Rectal smooth muscle tissue (tissue), 1 donor: Measurements from ENCODE around the gene GGT5.
"Not testable (repeated sequence)": the region's sequence is repeated elsewhere in the genome, so short reads cannot be mapped to it uniquely, and the experiment has no call there.

Experiments
- H3K27ac ChIP-seq: one replicate; pipeline ENCODE4 v1.7.0; 2013; ENCODE audit warnings: low read depth, low read length, inconsistent platforms
- H3K27me3 ChIP-seq: one replicate; pipeline ENCODE4 v1.7.0; 2013; ENCODE audit warnings: low read length; ENCODE audit not compliant: control insufficient read depth, insufficient read depth
- H3K36me3 ChIP-seq: one replicate; pipeline ENCODE4 v1.7.0; 2013; ENCODE audit warnings: low read length; ENCODE audit not compliant: control insufficient read depth, insufficient read depth
- H3K4me1 ChIP-seq: one replicate; pipeline ENCODE4 v1.7.0; 2013; ENCODE audit warnings: low read length; ENCODE audit not compliant: control insufficient read depth, insufficient read depth
- H3K4me3 ChIP-seq: one replicate; pipeline ENCODE4 v1.7.0; 2013; ENCODE audit warnings: low read length
- H3K9ac ChIP-seq: one replicate; pipeline ENCODE4 v1.7.0; 2013; ENCODE audit warnings: low read length

Gene GGT5, protein sequence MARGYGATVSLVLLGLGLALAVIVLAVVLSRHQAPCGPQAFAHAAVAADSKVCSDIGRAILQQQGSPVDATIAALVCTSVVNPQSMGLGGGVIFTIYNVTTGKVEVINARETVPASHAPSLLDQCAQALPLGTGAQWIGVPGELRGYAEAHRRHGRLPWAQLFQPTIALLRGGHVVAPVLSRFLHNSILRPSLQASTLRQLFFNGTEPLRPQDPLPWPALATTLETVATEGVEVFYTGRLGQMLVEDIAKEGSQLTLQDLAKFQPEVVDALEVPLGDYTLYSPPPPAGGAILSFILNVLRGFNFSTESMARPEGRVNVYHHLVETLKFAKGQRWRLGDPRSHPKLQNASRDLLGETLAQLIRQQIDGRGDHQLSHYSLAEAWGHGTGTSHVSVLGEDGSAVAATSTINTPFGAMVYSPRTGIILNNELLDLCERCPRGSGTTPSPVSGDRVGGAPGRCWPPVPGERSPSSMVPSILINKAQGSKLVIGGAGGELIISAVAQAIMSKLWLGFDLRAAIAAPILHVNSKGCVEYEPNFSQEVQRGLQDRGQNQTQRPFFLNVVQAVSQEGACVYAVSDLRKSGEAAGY

DNA sequence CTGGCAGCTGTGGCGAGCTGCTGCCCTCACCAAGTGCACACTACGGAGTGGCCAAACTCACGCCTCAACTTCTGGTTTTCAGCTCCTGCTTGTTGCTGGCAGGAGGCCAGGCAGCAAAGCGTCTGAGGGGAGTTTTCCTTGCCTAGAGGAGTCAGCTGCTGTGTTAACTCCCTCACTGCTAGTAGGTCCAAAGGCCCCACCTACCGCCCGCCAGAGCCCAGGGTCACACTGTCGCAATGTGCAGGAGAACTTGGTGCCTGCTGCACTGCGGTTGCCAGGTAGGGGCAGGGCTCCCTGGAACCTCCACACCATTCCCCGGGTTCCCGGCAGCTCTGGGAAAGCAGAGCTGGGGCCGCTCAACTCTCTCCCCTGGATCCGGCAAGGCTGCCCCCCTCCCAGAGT lies at the start of gene GGT5:
TSS of gene GGT5 (minus strand) at position 53 of the 402 bp plus-strand sequence. CDS start 357 bp downstream, outside the sequence.
- not testable (repeated sequence) for H3K9ac ChIP-seq, H3K4me1 ChIP-seq, H3K36me3 ChIP-seq, H3K27me3 ChIP-seq
- Histone ChIP-seq H3K27ac (peak within 1 kb of the TSS; percentile 55), H3K4me3 (peak within 1 kb of the TSS; percentile 27)

DNA sequence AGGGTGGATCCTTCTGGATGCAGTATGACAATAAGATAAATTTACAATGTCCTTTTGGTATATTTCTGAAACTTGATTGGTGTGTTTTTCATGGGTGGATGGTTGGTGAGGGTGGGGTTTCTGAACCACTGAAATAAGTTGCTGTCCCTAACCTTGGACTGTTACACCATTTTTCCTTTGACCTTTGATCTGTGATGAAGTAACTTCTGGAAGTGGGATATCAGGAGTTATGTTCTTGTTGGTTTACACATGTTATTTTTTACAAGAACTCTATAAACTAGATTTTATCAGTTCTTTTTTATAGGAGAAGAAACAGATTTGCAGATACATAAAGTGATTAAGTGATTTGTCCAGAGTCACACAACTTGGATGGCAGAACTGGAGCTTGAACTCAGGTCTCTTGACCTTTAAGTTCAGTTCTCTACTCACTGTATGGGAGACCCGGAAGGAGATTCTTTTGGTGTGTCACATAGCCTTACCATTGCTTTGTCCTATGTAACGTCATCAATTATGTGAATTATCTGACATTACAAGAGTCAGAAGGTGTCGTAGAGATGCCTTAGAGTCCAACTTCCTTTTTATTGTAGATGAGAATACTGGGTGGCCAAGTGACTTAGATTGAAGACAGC lies 47.4 kb upstream of the GGT5 start:
- not testable (repeated sequence) for H3K4me3 ChIP-seq, H3K9ac ChIP-seq, H3K27me3 ChIP-seq, H3K27ac ChIP-seq, H3K36me3 ChIP-seq
- peaks cover 23% of the 10 kb centered on the region for H3K4me1 ChIP-seq

DNA sequence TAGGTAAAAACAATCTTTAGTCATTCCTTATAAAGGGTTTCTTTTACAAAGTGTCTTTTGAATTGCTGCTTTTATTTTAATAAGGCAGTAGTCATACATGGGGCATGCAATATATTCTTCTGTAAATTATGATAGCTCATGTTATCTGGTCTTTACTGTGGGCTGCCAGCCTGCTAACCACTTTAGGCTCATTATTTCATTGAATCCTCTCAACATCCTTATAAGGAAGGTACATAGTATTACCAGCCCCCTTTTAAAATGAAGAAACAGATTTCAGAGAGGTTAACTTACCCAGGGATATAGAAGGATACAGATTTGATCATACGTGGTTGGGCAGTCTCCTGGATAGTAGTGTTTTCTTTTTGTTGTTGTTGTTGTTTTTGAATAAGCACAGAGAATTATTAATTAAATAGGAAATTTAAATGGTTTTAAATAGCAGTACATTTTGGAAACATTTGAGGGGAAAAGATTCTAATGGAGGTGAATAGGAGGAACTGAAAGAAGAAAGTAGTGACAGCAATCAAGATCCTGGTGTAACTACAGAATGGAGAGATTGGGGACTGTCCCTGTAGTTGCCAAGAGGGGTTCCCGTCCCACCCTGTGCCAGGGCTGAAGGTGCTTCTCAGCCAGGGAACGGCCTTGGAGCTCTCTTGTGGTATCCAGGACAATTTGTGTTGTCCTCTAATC lies 46.8 kb upstream of the GGT5 start:
- H3K9ac ChIP-seq, result no peak overlapping the region

DNA sequence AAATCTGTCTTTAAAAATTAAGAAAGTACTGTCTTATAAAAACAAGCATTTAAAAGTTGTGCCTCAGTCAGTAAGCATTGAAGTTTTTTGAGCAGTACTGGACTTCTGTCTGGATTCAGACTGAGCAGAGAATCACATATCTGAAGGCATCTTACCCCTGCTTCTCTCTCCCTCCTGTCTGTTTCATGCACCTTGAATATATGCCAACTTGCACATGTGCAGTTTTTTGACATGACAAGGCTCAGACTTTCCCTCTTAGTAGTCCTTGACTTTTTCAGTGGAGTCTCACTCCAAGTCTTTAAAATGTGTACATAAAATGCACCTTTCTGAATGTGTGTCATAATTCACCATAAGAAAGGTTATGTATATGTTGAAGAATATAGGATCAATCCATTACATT lies 45.6 kb upstream of the GGT5 start:
- Histone ChIP-seq H3K27me3 (no peaks in the 10 kb centered on the region), H3K36me3 (no peaks in the 10 kb centered on the region), H3K27ac (peak overlapping the region; percentile 76), H3K4me1 (peaks cover 25% of the 10 kb centered on the region), H3K9ac (no peak overlapping the region), H3K4me3 (no peak overlapping the region)

More for the DNA sequence above, 46.8 kb upstream of the GGT5 start:
- Histone ChIP-seq H3K27ac (no peak overlapping the region), H3K27me3 (no peaks in the 10 kb centered on the region), H3K4me3 (no peak overlapping the region), H3K4me1 (peaks cover 23% of the 10 kb centered on the region), H3K36me3 (no peaks in the 10 kb centered on the region)

DNA sequence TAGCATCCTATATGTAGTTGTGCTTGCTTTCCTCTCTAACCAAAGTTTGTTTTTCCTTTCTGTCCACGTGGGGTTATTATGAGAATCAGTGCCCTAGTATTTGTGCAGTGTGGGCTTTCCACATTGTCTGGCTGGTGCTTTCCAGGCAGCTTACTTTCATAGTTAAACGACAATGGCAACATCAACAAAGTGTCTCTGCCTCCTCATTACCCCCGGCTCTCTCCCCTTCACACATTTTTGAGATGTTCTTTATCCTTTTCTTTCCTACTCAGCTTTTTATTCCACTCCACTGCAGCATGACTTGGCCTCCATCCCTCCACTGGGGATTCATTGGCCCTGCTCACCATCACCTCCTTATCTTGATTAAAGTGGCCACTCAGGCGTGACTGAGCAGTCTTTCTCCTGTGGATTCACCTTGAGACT lies 44.9 kb upstream of the GGT5 start:
- Histone ChIP-seq H3K9ac (no peak overlapping the region), H3K27ac (peak overlapping the region; percentile 76)

DNA sequence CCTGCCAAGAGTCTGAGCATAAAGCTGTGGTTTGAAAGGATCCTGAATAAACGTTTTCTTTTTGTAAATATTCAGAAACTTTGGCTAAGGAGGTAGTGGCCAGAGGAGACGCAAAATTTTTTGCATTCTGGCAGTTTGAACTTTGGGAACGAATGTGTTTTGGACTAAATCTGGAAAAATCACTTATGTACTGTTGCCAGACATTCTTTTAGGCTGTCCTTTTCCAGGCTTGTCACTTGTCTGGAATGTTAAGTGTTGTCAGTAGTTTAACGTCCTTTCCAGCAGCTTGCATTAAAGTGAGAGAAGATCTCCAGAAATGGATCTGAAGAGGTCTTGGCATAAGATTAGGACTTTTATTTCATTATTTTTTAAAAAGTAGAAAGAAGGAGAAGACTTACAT lies 44.2 kb upstream of the GGT5 start:
- Histone ChIP-seq H3K27ac (peak overlapping the region; percentile 76), H3K9ac (no peak overlapping the region), H3K36me3 (no peaks in the 10 kb centered on the region), H3K4me1 (peaks cover 27% of the 10 kb centered on the region), H3K4me3 (no peak overlapping the region), H3K27me3 (no peaks in the 10 kb centered on the region)

More for the DNA sequence above, 44.9 kb upstream of the GGT5 start:
- Histone ChIP-seq H3K4me3 (peak overlapping the region; percentile 19), H3K36me3 (no peaks in the 10 kb centered on the region), H3K4me1 (peaks cover 27% of the 10 kb centered on the region), H3K27me3 (no peaks in the 10 kb centered on the region)

DNA sequence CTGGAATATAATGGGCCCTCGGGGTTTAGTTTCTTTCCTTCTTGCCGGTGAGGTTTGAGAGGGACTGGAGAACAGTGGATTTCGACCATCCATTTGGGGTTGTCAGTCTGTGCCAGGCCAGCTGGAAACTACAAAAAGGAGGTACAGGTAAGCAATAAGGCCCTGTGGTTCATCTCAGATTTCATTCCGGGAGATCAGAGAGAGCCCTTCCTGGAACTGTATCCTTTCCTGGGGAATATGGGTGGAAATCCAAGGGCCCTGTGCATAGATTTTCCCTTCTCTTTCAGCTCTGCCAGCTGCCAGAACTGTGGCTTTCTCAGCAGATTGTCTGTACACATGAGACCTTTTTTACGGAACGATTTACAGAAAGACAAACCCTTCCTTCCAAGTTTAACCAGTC lies 42.9 kb upstream of the GGT5 start:
- H3K27me3 ChIP-seq, H3K36me3 ChIP-seq, H3K4me3 ChIP-seq, H3K27ac ChIP-seq, H3K9ac ChIP-seq: not testable (repeated sequence)
- peaks cover 27% of the 10 kb centered on the region for H3K4me1 ChIP-seq

DNA sequence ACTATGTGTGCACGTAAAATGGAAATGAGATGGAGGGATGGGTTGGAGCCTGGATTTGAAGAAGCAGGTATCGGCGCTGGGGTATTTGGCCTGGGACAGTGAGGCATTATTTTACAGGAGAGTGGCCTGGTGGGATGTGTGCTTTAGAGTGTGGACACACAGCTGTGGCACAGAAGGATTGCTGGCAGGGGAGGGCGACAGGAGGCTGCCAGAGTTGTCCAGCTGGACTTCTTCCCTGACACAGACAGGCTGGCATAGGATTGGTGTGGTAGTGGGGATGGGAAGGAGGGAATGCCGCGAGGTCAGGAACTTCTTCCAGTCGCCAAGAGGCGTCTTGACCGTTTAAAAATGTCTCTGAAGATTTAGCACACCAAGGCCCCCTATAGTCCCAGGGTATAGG lies 42.3 kb upstream of the GGT5 start:
- not testable (repeated sequence) for H3K36me3 ChIP-seq, H3K9ac ChIP-seq, H3K27me3 ChIP-seq, H3K4me3 ChIP-seq, H3K27ac ChIP-seq
- peaks cover 27% of the 10 kb centered on the region for H3K4me1 ChIP-seq

DNA sequence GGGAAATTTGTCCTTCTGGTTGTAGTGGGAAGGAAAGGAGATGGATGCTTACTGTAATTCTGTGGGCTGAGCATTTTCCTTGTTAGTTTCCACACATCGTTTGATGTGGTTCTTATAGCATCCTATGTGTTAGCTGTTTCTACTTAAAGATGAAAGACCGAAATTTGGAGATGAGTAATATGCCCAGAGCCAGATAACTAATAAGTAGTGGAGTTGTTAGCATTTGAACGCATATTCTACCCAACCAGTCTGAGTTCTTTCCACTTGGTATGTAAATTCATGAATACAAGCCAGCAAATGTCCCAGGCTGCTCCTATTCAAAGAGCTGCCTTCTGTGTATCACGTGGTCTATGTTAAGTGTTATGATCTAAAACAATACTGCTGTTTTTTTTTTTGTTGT lies 40.4 kb upstream of the GGT5 start:
- no peak overlapping the region for H3K27ac ChIP-seq
- no peak overlapping the region for H3K9ac ChIP-seq

DNA sequence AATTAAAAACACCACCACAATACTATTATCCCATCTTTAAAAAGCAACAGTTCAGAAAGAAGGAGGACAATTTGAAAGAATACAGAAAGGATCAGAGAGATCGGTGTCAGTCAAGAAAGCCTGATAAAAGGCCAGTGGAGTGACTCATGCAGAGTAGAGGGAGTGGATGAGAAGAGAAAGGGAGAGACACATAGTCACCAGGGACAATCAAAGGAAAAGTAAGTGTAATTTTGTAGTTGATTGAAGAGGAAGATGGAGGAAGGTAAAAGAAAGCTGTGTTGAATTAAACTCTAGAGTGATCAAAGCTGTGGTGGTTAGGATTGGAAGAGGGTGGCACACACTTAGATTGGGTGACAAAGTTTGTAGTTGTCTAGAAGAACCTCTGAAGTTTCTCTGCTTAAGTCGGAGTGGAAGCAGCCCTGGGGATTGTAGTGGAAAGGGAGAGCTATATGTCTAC lies 39.9 kb upstream of the GGT5 start:
- Histone ChIP-seq H3K9ac (no peak overlapping the region), H3K27ac (no peak overlapping the region), H3K4me1 (peaks cover 8% of the 10 kb centered on the region), H3K27me3 (no peaks in the 10 kb centered on the region), H3K36me3 (no peaks in the 10 kb centered on the region), H3K4me3 (no peak overlapping the region)

More for the DNA sequence above, 40.4 kb upstream of the GGT5 start:
- peaks cover 13% of the 10 kb centered on the region for H3K4me1 ChIP-seq
- no peaks in the 10 kb centered on the region for H3K27me3 ChIP-seq
- no peaks in the 10 kb centered on the region for H3K36me3 ChIP-seq
- H3K4me3 ChIP-seq, result no peak overlapping the region

DNA sequence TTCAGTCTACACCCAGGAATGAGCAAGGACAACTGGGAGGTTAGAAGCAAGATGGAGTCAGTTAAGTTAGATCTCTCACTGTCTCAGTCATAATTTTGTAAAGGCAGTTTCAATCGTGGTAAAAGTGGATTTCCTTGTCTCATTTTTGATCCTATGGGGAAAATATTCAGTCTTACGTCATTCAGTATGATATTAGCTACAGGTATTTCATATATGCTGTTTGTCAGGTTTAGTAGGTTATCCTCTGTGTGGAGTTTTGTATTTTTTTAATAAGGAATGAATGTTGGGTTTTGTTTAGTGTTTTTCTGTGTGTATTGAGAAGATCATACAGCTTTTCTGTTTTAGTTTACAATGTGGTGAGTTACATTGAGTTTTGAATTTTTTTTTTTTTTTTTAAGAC lies 37.5 kb upstream of the GGT5 start:
- Histone ChIP-seq H3K27ac (no peak overlapping the region), H3K4me1 (peaks cover 4% of the 10 kb centered on the region), H3K9ac (no peak overlapping the region), H3K4me3 (no peak overlapping the region), H3K36me3 (no peaks in the 10 kb centered on the region), H3K27me3 (no peaks in the 10 kb centered on the region)

DNA sequence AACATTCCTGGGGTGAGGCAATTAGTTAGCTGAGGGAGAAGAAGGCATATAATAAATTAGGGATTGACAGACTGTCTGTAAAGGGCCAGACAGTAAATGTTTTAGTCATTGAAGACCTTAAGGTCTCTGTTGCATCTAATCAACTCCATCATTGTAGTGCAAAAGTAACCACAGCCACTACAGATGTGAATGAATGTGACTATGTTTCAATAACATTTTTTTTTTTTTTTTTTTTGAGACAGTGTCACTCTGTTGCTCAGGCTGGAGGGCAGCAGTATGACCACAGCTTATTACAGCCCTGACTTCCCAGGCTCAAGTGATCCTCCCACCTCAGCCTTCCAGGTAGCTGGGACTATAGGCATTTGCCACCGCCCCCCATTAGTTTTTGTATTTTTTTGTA lies 35.5 kb upstream of the GGT5 start:
- not testable (repeated sequence) for H3K4me1 ChIP-seq, H3K27ac ChIP-seq, H3K36me3 ChIP-seq, H3K9ac ChIP-seq, H3K4me3 ChIP-seq, H3K27me3 ChIP-seq
